ENCODE data around the gene C1QA.
A peak's percentile ranks its signal among the peaks of the same experiment; 100 is the strongest.

C1QA gene

GRCh38 chr1:22636353-22636752 is at the start of gene C1QA:
Gene C1QA (plus strand): TSS chr1:22636628. CDS start chr1:22637617, 989 bp downstream.
- DNase-seq (ENCODE audit: low read depth in 2 of 2), result no peak

GRCh38 chr1:22587247-22587646 is 49.2 kb upstream of the C1QA start:
- DNase-seq (ENCODE audit: low read depth in 2 of 2), result no peak

GRCh38 chr1:22588899-22589422 is 47.5 kb upstream of the C1QA start:
- no peak for DNase-seq (ENCODE audit: low read depth in 2 of 2)

GRCh38 chr1:22591576-22591975 is 44.9 kb upstream of the C1QA start:
- no peak for DNase-seq (ENCODE audit: low read depth in 2 of 2)

GRCh38 chr1:22592051-22592450 is 44.4 kb upstream of the C1QA start:
- DNase-seq (ENCODE audit: low read depth in 2 of 2), result no peak

GRCh38 chr1:22592919-22593790 is 43.3 kb upstream of the C1QA start:
- DNase-seq (ENCODE audit: low read depth in 2 of 2), result no peak

GRCh38 chr1:22594396-22594795 is 42.0 kb upstream of the C1QA start:
- no peak for DNase-seq (ENCODE audit: low read depth in 2 of 2)

GRCh38 chr1:22595108-22595507 is 41.3 kb upstream of the C1QA start:
- DNase-seq (ENCODE audit: low read depth in 2 of 2), result no peak

- DNase-seq (ENCODE audit: low read depth in 2 of 2), result no peak
Measured at GRCh38 chr1:22597301-22597965, 39.0 kb upstream of the C1QA start.

GRCh38 chr1:22597996-22598395 is 38.4 kb upstream of the C1QA start:
- no peak for DNase-seq (ENCODE audit: low read depth in 2 of 2)

GRCh38 chr1:22598736-22599135 is 37.7 kb upstream of the C1QA start:
- no peak for DNase-seq (ENCODE audit: low read depth in 2 of 2)

GRCh38 chr1:22600071-22600816 is 36.2 kb upstream of the C1QA start:
- DNase-seq (ENCODE audit: low read depth in 2 of 2), result no peak

GRCh38 chr1:22600817-22601605 is 35.4 kb upstream of the C1QA start:
- no peak for DNase-seq (ENCODE audit: low read depth in 2 of 2)

- DNase-seq (ENCODE audit: low read depth in 2 of 2), result no peak
Measured at GRCh38 chr1:22601610-22602009, 34.8 kb upstream of the C1QA start.

GRCh38 chr1:22602060-22602740 is 34.2 kb upstream of the C1QA start:
- no peak for DNase-seq (ENCODE audit: low read depth in 2 of 2)

GRCh38 chr1:22606161-22606560 is 30.3 kb upstream of the C1QA start:
- DNase-seq (ENCODE audit: low read depth in 2 of 2), result no peak

GRCh38 chr1:22607154-22607553 is 29.3 kb upstream of the C1QA start:
- DNase-seq (ENCODE audit: low read depth in 2 of 2), result no peak

- no peak for DNase-seq (ENCODE audit: low read depth in 2 of 2)
Measured at GRCh38 chr1:22608361-22608760, 28.1 kb upstream of the C1QA start.

- no peak for DNase-seq (ENCODE audit: low read depth in 2 of 2)
Measured at GRCh38 chr1:22609291-22609690, 27.1 kb upstream of the C1QA start.

- DNase-seq (ENCODE audit: low read depth in 2 of 2), result peak in 1 of 2 donors; percentile 8
Measured at GRCh38 chr1:22611530-22611947, 24.9 kb upstream of the C1QA start.
